EH (cell line): ENCODE data around the gene PSKH1.

Source experiments
- DNase-seq: peaks from one replicate; pipeline ENCODE4 v3.0.0-alpha.2; 2015; ENCODE audit warnings: low read depth

Gene PSKH1

DNA sequence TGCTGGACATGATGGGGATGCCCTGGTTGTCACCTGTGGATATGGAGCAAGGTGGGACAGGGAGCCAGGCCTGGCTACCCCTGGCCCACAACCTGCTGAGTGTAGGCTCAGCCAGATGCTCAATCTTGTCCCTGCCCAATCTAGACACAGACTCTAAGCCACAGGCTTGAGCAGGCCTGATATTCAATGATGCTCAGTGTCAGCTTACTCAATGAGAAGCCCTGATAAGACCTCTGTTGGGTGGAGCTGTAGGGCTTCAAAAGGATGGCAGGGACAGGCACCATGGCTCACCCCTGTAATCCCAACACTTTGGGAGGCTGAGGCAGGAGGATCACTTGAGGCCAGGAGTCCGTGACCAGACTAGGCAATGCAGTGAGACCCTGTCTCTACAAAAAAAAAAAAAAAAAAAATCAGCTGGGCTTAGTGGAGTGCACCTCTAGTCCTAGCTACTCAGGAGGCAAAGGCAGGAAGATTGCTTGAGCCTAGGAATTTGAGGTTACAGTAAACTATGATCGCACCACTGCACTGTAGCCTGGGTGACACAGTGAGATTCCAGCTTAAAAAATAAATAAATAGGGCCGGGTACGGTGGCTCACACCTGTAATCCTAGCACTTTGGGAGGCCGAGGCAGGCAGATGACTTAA is 47.5 kb downstream of the PSKH1 start:
- DNase-seq = no peak

DNA sequence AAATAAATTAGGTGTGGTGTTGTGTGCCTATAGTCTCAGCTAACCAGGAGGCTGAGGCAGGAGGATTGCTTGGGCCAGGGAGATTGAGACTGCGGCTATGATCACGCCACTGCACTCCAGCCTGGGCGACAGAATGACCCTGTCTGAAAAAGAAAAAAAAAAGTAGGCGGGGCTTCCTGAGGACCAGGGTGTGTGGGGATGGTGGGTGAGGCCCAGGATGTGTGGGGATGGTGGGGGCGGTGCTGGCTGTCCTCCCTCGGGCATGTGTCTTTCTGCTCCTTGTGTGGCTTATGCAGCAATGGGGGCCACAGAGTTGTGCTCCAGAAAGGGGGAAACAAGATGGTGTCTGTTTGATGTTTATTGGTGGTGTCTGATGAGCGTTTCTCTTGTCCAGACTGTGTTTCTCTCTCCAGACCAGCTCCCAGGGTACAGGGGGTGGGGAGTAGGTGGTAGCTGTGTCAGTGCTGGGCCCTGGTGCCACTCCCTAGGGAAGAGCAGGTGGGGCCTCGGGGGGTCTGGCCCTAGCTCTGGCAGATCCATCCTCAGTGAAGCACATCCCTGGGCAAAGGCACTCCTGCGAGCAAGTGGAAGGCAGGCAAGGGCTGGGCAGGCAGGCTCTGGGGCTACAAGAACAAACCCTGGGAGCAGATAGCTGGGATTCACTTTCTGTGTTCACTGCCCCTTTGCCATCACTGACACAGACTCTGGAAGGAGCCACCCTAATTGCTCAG is 48.6 kb downstream of the PSKH1 start:
- no peak for DNase-seq

DNA sequence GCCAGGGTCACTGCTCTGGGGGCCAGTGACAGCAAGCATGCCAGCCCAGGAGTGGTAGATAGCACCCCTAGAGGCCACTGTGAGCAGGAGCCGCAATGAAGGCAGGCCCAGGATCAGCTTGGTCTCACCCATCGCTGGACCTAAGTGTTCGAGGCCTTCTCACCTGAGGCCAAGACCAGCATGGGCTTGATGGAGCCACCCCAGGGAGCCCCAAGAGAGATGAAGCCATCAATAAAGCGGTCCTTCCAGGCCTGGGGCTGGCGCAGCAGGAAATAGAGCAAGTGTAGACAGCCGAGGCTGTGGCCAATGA is 49.1 kb downstream of the PSKH1 start:
- DNase-seq = peak; percentile 45

DNA sequence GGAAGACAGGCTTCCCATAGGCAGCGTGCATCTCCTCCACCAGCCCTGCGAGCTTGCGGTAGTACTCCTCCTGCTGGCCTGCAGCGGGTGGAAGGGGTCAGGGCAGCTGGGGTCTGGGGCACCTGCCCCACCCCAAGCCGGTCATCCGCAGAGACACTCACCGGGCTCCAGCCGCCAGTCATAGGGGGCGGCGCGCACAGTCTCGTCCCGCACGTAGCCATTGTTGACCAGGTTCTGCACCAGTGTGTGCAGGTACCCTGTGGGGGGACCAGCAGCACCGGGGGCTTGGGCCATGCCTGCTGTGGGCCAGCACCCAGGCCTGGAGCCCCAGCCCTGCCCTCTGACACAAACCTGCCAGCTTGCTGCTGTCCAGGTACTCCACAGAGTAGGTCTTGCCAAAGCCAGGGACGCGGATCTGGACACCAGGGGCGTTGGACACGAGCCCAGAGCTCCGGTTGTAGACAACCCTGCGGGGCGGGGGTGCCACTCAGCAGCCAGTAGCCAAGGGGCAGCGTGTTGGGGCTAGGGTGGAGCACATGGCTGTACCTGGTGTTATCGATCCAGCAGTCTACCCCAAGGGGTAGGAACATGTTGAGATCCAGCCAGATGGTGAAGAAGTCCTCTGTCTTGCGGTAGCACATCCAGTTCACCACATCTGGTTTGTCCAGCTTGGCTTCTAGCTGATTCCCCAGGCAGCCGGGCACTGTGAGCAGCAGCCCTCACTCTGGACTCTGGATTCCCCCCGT is 49.6 kb downstream of the PSKH1 start:
- DNase-seq = no peak

DNA sequence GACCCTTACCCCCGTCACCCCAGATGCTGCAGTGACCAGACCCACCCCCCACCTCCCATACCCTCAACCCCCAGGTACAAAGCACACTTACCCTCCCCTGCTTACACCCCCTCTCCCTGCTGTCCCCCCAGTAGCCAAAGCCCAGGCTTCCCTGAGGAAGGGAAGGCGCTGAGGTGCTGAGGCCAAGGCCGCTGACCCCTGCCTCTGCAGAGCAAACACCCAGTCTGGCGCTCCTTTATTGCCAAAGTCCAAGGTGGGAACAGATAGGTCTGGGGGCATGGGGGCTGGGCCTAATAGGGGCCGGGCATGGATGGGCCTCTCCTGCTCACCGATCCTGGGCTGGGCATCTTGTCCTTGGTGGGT is 50.2 kb downstream of the PSKH1 start:
- DNase-seq = no peak

DNA sequence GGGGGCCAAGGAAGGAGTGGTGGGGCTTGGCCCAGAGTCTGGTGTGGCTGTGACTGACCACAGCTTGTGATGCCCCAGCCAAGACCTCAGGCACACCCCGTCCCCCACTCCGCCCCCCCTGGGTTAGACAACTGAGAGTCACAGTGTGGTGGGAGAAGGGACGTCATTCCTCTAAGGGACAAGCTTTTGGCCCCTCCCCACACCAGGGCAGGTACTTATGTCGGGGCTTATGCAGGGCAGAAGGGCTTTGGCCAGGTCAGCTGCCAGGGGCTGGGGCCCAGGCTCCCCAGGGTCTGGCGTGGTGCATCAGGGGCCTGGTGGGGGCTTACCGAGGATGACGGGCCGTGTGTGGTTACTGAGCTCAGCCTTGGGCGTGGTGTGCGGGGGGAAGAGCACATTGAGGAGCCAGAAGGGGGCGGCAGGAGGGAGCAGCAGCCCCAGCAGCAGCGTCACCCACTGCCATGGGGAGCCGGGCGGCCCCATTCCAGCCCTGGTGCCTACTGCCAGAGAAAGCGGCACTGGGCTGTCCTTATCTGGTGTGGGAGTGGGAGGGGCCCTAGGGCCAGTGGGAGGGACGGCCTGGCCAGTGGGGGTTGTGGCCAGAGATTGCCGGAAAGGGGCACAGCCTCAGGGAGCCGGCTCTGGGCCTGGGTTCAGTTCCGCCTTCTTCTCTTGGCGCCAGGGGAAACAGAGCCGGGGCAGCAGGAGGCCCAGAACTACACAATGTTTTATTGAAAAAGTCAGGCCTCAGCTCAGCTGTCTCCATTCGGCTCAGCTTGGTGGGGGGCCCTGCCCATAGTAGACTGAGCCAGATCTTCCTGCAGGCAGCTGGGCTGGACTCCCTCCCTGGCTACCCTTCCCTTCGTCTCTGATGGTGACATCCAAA is 50.8 kb downstream of the PSKH1 start, which contains the start of gene LCAT:
TSS of gene LCAT (minus strand) at position 502 of the 886 bp plus-strand sequence. CDS start at position 483, 19 bp downstream.
- DNase-seq = no peak

DNA sequence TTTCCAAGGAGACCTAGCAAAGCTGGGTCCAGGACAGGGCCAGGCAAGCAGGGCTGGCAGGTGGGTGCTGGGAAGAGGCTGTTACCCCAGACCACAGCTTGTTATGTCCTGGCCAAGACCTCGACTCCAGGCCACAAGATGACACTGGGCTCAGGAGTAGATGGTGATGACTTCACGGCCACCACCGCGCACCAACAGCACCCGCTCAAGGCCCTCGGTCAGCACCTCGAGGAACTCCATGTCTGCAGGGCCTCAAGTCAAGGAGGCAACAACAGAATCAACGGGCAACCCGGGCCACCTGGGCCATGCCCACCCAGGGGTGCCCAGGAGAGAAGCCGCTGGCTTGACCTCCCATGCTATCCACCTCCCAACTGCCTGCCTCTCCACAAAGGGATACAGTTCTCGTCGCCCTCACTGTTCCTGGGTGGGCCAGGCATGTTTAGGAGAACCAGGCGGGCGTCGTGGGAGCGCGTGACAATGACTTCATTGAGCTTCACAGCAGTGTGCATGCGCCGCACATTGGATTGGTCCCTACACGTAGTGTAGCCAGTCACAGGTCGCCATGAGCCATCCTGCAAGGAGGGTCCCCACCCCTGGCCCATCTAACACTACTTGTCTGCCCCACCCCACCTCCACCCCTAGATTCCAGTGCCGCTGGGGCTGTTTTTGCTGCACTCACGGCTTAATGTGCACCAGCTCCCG is 51.8 kb downstream of the PSKH1 start:
- DNase-seq = no peak

DNA sequence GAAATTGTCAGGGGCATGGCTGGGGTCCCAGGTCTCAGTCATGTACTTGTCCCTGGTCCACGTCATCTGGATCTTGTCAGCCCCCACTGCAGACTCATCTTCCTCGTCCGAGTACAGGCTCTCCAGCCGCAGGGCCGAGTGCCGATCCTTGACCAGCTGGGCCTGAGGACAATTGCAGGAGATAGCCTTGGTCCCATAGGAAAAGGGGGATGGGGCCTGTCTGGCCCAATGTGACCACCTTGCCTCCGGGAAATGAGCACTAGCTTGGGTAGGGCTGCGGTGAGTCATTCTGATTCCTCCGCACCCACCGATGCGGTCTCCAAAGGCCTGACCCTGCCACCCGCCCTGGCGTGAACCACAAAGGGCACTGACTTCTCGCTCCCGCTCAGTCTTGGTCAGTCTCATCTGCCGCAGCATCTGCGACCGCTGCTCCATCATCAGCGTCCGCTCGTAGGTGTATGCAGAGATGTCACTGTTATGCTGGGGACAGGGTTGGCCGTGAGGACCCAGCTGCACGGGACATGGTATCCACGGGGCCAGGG is 52.4 kb downstream of the PSKH1 start:
- DNase-seq = no peak

DNA sequence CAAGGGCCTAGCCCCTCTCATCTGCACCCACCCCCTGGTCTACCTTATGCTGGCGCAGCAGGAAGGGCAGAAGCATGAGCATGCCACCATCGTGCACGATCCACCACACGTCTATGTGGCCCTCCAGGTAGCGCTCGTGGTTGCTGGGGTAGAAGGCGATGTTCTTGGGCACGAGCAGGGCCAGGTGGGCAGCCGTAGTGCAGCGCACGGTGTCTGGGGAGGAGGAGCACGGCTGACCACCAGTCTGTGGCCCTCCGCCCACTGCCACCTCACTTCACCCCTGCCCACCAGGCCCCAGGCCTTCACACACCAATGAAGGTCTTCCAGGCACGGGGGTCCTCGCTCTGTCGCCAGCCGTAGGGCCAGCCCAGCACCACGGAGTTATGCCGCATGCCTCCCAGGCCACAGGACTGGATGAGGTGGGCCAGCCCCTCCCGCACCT is 53.1 kb downstream of the PSKH1 start:
- DNase-seq = no peak

DNA sequence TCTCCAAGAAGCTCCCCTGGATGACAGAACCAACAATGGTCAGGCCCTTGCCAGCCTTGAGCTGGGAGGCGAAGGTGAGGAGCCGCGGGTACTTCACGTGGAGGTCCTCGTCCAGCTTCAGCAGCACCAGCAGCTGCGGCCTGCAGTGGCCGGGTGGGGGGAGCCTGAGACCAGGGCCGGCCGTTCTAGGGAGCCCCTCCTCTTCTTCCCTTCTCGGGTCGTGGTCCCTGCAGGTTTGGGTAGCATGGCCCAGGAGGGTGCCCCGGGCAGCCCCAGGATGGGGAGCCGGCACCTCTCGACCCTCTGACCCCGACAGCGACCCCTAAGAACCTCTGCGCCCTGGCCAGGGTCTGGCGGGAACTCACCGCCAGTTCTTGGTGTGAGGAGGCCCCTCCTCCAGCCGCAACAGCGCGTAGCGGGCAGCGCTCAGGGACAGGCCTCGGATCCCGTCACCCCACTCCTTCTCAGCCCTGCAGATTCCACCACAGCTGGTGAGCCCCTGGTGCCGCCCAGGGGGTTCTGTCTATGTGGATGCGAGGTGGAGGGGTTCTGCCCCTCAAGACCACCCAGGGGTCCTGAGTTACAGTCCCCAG is 54.0 kb downstream of the PSKH1 start:
- DNase-seq = no peak

DNA sequence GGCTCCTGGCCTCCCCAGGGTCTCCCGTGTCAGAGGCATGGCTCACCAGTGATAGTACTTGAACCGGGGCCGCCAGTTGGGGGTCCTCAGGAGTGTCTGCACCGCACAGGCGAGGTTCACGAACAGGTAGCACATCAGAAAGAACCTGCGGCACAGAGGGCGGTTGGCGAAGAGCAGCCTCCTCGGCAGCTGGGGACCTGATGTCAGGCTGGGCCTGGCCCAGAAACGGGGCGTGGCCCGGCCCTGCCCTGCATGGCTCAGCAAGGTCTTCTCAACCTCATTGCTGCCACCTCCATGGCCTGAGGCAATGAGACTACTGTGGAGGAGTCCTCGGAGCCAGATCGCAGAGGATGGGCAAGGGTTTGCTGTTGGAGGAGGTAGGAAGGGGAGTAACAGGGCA is 55.0 kb downstream of the PSKH1 start:
- DNase-seq = no peak

DNA sequence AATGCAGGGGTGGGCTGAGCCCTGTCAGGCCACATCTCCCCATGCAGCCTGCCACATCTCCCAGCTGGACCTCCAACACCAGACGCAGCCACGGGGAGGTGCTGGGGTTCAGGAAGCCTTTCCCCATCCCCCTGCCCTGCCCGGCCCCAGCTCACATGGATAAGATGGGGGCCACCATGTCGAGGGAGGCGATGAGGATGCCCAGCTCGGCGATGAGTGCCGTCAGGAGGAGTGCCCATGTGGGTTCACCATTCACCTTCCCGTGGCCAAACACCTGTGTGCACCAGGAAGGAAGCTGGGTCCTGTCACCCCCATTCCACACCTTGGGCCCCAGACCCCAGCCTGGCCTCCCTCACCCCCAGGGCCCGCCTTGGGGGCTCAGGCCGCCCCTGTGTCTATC is 56.6 kb downstream of the PSKH1 start:
- no peak for DNase-seq

DNA sequence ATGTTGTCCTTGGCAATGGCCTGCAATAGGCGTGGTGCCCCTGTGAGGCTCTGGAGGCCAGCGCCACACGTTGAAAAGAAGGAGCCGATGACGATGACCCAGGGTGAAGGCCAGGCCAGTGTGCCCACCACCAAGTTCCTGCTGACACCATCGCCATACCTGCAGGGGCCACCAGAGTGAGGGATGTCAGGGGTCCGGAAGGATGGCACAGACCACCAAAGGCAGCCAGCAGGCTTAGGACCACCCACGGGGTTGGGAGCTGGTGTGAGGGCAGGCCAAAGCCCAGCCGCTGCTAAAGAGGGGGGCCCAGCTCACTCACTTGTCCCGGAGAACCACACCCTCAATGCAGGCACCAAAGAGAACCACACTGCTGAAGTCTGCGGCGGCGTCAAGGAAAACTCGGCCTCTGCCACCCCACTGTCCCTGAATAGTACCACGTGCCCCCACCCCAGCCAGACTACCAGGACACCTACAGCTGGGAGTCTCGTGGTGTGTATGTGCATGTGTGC is 57.3 kb downstream of the PSKH1 start:
- no peak for DNase-seq

DNA sequence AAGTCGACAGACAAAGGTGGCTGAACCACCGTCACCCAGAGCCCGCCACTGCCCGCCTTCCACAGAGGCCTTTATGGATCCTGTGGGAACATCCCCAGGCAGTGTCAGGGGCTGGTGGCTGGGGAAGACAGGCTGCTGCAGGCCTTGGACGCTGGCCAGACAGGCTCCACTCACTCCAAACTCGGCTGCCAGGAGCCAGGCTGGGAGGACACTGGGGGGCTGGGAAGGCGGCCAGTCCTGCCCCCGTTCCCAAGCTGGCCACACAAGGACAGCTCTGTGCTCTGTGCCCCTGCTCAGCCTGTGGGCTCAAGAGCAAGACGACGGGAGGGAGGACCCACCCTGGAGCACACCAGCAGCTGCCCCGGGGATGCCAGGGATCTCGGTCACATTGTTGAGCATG is 58.4 kb downstream of the PSKH1 start:
- DNase-seq = no peak

DNA sequence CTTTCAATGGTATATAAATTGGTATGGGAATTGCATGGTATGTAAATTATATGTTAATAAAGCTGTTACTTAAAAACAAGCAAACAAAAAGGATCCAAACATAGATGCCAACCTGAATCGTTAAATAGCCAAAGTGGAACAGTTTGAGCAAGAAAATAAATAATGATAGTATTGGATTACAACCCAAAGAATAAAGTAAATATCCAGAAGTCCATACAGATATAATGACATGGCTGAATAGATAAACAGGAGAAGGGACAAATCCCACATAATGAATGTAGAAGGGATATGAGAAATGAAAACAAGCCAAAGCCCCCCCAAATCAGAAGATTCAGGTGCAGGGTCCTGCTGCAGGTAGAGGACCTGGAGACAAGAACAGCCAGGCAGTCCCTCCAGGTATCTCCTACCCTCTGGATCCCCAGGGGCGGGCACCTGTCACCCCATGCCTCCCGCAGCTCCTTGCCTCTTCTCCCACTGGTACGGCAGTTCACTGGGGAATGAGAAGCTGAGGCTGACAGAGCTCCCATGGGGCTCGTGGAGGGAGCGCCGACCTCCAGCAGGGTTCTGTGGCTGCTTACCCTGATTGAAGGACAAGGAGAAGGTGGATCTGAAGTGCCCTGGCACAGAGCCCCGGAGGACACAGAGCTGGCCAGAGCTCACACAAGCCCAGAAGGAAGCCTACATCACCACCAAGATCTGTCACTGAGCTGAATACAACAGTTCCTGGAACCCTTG is 60.8 kb downstream of the PSKH1 start:
- DNase-seq = no peak

DNA sequence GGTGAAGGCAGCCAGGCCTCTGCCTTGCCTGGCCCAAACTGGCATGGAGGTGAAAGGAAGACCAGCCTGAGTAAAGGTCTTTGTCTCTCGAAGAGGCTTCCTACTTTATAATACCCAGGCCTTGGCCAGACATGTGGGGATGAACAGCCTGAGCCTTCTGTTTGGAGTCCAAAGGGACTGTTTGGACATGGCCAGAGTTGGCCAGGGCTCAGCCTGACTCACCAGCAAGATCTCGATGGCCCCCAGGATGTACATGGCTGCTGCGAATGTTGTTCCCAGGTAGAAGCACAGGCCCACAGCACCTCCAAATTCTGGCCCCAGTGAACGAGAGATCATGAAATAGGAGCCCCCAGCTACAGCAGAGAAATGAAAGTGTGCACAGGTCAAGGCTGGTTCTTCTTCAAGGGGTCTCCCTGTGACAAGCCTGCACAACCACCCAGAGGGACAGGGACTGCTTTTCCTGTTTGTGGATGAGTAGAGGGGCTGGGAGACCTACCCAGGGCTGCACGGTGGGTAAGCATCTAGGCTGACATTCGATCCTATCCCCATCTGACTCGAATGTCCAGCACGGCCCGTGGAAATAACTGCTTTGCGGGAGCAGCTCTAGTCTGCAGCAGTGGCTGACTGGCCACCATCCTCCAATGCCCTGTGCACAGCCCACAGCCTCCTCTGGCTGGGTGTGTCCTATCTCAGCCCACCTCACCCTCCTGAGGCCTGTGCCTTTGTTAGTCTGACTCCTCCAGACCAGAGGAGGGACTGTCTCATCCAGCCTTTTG is 61.6 kb downstream of the PSKH1 start:
- DNase-seq = no peak

DNA sequence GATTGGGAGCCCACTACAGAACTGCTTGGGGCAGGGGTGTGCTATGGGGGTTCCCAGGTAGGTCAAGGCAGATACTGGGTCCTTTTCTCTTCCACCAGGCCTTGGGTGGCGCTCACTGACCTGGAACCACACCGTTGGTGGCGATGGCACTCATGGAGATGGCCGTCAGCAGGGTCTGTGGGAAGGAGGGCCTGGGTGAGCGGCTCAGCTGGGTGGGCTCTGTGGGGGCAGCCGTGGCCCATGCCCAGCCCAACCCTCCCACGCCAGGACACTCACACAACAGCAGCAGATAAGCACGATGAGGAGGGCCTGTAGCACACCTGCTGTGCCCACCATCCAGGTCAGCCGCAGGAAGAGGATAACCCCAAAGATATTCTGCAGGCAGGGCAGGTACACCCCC is 64.6 kb downstream of the PSKH1 start:
- DNase-seq = no peak

DNA sequence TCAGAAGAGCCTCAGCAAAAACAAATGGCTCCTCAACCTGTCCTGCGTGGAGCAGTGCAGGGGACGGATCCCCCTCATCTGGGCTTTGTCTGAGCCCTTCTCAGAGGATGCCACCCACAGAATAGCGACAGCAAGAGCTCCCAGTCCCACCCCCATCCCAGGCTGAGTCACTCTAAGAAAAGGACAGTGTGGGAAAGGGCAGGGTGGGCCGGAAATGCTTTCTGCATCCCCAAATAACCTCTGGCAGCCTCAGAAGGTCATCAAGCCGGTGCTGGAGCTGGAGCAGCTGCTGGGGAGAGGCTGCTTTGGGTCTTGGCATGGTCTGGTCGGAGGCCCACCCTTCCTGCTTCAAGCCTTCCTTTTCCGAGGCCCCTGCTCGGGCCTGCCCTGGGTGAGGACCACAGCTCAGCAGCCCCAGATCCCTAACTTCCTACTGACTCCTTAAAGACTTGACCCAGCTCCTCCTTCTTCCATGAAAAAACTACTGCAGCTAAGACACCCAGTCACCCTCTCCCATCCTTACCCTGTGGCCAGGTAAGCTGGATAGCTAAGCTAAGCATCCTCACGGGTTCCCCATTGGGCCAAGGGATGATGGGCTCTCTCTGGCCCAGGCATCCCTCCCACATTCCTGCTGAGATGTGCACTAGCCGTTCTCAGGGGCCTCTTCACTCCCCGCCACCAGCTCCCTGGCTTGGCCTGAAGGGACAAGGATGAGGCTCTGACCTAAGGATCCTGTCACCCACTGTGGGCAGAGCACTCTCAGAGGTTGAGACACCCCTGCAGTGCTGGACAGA is 66.7 kb downstream of the PSKH1 start:
- peak; percentile 94 for DNase-seq
